GM04503 (cell line): ENCODE results near the gene COA3.
A peak's percentile ranks its signal among the peaks of the same experiment; 100 is the strongest.
"Not testable (repeated sequence)": the region's sequence is repeated elsewhere in the genome, so short reads cannot be mapped to it uniquely, and the experiment has no call there.

Experiments used
- DNase-seq: peaks from one replicate; pipeline ENCODE4 v3.0.0-alpha.2; 2012; ENCODE audit warnings: low read depth

The COA3 gene

DNA sequence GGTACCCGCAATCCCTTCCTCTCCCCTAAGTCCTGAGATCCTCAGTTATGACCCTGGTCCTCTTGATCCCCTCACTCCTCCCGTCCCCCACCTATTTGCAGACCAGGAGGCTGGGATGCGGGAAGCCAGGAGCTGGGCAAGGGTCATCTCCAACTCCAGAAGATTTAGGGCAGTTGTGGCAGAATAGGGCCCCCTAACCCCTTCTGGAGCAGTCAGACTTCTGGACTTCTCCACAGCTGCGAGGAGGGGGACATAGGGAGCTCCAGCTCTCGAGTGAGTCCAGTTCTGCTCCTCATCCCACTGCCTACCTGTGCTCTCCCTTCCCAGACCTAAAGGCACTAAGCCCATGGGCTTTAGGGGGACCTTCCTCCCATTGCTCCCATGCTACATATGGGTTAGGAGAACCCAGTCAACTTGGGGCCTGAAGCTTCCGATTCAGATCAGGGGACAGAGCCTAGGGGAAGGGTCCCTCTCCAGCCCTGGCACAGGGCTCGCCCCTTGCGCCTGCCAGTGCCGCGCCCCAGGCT, 16.8 kb downstream of the COA3 start:
- no peak for DNase-seq

DNA sequence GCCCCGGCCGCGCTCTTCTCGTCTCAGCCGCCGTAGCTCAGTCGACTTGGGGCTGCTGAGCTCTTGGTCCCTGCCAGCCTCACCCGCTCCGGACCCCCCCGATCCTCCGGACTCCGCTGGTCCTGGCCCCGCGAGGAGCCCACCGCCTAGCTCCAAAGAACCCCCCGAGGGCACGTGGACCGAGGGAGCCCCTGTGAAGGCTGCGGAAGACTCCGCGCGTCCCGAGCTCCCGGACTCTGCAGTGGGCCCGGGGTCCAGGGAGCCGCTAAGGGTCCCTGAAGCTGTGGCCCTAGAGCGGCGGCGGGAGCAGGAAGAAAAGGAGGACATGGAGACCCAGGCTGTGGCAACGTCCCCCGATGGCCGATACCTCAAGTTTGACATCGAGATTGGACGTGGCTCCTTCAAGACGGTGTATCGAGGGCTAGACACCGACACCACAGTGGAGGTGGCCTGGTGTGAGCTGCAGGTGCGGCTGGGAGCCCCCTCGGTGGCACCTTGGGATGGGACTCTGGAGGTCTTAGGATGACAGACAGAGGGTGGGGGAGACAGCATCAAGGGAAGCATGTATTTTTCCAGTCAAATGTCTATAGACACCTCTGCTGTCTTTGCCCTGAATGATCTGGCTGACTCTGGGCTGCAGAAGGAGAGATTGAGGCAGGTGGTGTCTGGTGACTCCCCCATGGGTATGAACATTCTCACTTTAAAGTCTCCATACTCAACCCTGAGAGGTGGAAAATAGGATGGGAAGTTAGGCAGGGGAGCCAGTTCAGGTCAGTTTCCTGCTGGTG, 17.5 kb downstream of the COA3 start:
- DNase-seq, result no peak

DNA sequence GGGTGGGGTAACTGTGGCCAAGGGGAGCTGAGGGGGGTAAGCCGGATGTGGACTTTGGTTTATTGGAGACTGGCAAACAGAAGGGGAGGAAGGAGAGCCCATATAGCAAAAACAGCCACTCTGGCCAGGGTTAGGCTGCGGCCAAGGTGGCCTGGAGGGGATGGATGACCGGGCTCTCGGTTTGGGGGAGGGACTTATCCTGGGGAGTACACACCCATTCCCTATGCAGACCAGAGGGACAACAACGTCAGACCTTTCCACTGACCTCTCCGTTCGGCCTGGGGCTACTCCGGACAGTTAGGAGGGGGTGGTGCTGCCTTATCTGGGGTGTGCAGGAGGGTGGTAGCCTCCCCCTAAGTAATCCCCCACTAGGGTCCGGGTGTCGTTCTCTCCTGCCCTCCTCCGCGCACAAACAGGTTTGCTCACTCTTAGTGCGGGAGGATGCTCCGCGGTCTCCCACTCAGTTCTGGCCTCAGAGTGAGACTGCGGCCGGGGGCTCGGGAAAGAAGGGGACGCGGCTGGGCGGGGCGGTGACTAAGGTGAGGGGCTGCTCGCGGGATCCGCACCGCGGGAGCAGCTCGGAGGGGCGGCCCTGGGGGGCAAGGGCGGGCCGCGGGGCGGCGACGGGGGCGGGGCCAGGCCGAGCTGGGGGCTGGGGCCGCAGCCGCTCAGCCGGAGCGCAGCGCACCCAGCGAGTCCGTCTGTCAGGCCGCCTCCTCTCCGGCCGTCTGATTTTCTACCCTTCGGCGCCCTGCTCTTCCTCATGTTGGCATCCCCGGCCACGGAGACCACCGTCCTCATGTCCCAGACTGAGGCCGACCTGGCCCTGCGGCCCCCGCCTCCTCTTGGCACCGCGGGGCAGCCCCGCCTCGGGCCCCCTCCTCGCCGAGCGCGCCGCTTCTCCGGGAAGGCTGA, 18.3 kb downstream of the COA3 start, which contains the start of gene WNK4:
Gene WNK4 (plus strand): TSS at position 675 of the 915 bp plus-strand sequence. CDS start 89 bp downstream, at position 764.
- DNase-seq, result no peak

DNA sequence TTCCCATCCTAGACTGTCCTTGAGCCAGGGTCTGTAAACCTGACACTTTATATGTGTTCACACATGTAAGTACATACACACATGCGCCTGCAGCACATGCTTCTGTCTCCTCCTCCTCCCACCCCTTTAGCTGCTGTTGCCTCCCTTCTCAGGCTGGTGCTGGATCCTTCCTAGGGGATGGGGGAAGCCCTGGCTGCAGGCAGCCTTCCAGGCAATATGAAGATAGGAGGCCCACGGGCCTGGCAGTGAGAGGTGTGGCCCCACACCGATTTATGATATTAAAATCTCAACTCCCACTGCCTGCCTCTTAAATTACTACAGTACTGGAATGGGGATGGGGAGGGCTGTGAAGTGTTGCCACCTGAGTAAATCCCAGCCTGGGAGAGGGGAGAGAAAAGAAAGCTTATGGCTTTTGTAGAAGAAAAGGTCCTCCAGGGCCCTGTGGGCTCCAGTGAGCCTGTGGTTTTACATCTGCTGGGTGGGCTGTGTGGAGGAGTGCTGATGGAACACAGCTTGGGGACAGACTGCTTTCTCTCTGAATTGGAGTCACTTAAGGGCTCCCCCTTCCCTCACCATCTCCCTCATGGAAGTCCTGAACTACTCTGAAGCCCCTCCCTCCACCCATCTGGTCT, 19.1 kb downstream of the COA3 start:
- no peak for DNase-seq

DNA sequence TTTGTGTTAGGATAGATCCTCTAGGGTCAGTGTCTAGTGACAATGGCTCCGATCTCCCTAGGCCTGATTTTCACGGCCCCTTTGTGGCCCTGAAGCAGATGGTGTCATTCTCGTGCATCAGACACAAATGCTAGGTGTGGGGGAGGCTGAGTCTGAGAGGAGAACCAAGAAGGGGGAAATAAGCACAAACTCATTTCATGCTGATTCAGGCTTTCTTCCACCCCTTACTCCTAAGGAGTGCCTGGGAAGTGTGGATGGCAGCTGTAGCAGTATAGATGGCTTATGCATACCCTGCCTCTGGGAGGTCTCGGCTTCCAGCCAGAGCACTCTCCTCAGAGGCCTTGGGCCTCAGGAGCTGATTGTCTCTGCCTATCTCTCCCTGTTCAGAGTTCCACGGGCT, 19.9 kb downstream of the COA3 start:
- no peak for DNase-seq

GRCh38 chr17:42775534-42776098, 22.9 kb downstream of the COA3 start:
- no peak for DNase-seq

DNA sequence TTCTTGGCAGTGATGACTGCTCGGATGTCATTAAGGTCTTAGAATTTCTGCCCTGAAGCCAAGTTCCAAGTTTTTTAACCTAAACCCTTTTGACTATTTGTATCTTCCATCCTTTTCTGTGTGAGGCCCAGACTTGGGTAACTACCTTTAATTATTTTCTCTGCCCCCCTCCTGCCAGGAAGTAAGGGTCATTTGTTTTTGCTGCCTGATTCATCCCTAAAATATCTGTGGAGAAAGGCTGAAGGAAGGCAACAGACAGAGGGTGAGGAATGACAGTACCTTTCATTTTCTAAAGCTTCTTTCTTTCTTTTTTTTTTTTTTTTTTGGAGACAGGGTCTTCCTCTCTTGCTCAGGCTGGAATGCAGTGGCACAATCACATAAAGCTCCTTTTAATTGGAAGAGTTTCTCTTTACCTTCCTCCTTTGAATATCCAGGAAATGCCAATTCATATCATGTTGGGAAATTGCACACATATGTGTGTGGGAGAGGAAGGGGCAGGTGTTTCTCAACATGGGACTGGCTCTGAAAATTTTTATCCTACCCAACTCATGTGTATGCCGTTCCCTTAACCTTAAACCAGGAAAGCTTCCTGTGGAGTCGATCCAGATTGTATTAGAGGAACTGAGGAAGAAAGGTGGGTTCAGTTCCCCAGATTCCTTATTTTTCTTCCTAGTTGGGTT, 24.3 kb downstream of the COA3 start:
- no peak for DNase-seq

DNA sequence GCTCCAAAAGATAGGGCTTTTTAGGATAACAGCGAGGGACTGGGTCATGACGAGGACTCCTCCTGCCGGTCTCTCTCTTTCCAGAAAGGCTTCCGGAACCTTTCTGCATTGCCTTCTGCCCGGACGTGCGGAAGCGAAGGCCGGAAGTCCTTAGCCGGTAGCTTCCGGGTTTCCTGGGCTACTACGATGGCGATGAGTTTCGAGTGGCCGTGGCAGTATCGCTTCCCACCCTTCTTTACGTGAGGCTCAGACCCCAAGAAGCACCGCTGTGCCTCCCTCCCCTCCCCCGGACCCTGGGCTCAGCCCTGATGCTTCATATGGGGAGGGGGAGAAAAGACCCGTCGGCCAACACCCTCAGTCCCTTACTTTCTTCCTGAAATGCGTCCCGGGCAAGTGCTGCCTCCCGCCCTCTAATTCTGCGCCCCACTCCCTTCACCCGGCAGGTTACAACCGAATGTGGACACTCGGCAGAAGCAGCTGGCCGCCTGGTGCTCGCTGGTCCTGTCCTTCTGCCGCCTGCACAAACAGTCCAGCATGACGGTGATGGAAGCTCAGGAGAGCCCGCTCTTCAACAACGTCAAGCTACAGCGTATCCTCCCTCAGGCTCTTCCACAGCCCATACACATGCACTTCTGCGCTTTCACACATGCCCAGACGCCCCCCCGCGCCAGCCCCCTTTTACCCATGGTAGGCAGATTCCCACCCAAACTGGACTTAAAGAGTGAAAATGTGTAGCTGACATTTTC, 25.0 kb downstream of the COA3 start, which contains the start of gene VPS25:
Gene VPS25 (plus strand): TSS at position 160 of the 746 bp plus-strand sequence. CDS start 27 bp downstream, at position 187.
- peak; percentile 67 for DNase-seq

DNA sequence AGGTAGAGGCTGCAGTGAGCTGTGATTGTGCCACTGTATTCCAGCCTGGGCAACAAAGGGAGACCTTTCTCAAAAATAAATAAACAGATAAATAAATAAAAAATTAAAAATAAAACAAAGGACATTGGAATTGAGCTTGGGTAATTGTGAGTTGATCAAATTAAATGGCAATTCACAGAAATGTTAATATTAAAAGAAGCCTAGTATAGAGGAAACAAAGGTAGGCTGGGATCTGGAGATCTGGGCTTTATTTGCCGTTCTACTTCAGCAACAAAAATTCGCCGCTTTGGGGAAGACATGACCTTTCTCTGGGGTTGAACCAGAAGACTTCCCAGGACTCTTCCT, 25.6 kb downstream of the COA3 start:
- no peak for DNase-seq

DNA sequence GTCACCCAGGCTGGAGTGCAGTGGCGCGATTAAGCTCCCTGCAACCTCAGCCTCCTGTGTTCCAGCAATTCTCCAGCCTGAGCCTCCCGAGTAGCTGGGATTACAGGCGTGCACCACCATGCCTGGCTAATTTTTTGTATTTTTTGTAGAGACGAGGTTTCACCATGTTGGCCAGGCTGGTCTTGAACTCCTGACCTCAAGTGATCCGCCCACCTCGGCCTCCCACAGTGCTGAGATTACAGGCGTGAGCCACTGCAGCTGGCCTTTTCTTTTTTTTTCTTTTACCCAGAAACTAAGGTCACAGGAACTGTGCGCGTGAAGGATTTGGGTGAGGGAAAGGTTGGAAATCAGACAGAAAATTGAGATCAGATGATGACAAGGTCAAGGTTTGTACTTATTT, 28.5 kb downstream of the COA3 start:
- DNase-seq, result not testable (repeated sequence)

DNA sequence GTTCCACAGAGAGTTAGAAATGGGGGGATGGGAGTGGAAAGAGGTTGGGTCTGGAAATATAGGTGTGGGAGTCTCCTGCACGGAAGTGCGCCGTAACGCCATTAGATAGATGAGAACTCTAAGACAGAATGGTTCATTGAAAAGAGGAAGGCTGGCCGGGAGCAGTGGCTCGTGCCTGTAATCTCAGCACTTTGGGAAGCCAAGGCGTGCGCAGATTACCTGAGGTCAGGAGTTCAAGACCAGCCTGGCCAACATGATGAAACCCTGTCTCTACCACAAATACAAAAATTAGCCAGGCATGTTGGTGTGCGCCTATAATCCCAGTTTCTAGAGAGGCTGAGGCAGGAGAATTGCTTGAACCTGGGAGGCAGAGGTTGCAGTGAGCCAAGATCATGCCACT, 30.5 kb downstream of the COA3 start:
- not testable (repeated sequence) for DNase-seq

GRCh38 chr17:42767512-42767911, 31.0 kb downstream of the COA3 start:
- no peak for DNase-seq

DNA sequence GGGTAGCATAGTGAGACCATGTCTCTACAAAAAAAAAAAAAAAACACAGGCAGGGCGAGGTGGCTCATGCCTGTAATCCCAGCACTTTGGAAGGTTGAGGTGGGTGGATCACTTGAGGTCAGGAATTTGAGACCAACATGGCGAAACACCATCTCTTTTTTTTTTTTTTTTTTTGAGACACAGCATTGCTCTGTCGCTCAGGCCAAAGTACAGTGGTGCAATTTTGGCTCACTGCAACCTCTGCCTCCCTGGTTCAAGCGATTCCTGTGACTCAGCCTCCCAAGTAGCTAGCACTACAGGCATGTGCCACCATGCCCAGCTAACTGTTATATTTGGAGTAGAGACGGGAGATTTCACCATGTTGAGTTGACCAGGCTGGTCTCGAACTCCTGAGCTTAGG, 32.4 kb downstream of the COA3 start:
- no peak for DNase-seq

DNA sequence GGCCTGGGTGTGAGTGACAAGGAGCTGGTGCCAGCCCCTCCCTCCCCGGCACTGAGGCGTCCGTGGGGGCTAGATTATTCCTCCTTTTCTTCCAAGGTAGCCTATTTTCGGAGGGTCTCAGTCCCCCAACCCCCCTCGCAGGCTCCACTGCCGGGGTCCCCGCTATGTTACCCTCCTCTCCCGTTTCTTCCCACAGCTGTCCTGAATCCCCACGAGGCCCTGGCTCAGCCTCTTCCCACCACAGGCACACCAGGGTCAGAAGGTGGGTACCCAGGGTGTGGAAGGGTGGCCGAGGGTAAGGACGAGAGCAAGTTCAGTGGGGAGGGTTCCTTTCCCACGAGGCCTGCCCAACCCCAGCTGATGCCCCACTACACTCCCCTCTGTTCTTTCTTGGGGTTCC, 36.9 kb downstream of the COA3 start:
- DNase-seq, result no peak

- DNase-seq, result no peak
Observed at GRCh38 chr17:42760652-42761581, 37.6 kb downstream of the COA3 start, which contains the start of gene RAMP2. Gene RAMP2, plus strand, starts transcription at chr17:42761227. Its CDS starts 35 bp downstream, at chr17:42761262.

- no peak for DNase-seq
Observed at GRCh38 chr17:42759982-42760651, 38.4 kb downstream of the COA3 start.

DNA sequence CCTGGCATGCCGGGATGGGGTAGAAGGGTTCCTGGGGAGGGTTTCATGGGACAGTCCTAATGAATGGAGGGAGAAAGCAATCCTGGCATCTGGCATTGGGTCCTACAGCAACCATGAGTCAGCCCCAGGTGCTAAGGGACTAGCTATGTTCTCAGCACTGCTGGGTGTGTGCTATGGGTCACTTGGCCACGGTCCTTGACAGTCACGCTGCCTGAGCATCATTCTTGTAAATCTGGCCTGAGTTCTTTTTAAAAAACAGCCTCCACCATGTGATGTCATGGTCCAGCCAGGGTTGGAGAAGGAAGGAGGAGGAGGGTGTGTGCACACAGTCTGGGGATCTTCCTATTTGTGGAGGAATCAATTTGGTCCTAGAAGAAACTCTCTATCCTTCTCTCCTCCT, 43.7 kb downstream of the COA3 start:
- no peak for DNase-seq

DNA sequence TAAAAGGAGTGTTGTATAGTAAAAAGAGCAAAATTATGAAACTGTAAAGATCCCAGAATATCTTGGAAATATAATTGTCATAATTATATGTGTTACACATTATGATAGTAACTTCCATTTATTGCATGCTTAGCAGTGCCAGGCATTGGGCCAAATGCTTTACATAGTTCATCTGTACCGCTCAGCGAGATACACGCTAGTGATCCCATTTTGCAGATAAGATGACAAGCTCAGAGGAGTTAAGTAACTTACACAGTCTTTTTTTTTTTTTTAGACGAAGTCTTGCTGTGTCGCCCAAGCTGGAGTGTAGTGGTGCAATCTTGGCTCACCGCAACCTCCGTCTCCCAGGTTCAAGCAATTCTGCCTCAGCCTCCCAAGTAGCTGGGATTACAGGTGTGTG, 46.9 kb downstream of the COA3 start:
- DNase-seq, result no peak
